ENCODE measurements around the gene ESYT1. TPM values are rescaled to one million over a fixed set of nuclear protein-coding genes. Genes with fewer than 3 reads are reported as not detected.

Gene ESYT1
- total and polyA plus RNA-seq, 9 of the 15 experiments (the other 6 are each of a cell fraction or from before 2014, with no cell fraction given): 132 to 420 (median 164) TPM

DNA sequence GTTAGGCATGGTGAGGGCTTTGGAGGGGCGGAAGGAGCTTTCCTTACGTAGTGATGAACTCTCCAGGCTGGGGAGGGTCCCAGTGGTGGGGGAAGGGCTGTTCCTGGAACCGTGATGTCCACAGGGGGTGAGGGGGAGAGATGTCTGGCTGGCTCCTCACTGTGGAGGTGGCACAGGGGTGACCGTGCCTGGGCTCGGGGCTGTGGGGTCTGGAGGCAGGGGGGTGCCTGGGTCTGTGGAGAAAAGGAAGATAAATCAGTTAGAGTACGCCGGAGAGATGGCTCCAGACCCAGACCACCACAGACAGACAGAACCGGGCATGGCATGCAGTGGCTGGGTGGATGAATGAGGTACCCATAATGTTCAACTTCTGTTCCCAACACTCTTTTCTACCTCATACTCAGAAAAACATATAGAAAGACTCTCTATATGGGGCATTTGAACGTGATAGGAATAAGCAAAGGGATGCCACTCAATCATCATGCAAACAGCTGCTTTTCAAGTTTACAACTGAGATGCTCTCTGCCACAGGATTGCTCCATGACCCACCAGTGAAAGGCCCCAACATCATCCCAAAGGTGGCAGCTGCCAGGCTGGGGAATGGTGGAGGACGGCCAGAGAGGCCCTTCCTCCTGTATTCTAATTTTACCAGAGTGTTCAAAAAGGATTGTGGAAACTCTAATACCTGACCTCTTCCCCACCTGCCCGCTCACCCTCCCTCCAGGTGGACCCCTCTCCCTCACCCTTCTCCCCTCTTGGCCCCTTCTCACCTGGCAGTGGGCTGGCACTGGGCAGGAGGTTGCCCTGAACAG, 35.7 kb downstream of the ESYT1 start (continued):
- TF ChIP-seq, protein P1, sequence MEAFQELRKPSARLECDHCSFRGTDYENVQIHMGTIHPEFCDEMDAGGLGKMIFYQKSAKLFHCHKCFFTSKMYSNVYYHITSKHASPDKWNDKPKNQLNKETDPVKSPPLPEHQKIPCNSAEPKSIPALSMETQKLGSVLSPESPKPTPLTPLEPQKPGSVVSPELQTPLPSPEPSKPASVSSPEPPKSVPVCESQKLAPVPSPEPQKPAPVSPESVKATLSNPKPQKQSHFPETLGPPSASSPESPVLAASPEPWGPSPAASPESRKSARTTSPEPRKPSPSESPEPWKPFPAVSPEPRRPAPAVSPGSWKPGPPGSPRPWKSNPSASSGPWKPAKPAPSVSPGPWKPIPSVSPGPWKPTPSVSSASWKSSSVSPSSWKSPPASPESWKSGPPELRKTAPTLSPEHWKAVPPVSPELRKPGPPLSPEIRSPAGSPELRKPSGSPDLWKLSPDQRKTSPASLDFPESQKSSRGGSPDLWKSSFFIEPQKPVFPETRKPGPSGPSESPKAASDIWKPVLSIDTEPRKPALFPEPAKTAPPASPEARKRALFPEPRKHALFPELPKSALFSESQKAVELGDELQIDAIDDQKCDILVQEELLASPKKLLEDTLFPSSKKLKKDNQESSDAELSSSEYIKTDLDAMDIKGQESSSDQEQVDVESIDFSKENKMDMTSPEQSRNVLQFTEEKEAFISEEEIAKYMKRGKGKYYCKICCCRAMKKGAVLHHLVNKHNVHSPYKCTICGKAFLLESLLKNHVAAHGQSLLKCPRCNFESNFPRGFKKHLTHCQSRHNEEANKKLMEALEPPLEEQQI (IDR thresholded peaks at IDR 0.05): no peak
- TF ChIP-seq, protein P2, sequence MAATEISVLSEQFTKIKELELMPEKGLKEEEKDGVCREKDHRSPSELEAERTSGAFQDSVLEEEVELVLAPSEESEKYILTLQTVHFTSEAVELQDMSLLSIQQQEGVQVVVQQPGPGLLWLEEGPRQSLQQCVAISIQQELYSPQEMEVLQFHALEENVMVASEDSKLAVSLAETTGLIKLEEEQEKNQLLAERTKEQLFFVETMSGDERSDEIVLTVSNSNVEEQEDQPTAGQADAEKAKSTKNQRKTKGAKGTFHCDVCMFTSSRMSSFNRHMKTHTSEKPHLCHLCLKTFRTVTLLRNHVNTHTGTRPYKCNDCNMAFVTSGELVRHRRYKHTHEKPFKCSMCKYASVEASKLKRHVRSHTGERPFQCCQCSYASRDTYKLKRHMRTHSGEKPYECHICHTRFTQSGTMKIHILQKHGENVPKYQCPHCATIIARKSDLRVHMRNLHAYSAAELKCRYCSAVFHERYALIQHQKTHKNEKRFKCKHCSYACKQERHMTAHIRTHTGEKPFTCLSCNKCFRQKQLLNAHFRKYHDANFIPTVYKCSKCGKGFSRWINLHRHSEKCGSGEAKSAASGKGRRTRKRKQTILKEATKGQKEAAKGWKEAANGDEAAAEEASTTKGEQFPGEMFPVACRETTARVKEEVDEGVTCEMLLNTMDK (IDR thresholded peaks at IDR 0.05; ENCODE audit: borderline replicate concordance, insufficient read depth, low read depth, low read length, poor library complexity, severe bottlenecking): no peak
- TF ChIP-seq, protein P3, sequence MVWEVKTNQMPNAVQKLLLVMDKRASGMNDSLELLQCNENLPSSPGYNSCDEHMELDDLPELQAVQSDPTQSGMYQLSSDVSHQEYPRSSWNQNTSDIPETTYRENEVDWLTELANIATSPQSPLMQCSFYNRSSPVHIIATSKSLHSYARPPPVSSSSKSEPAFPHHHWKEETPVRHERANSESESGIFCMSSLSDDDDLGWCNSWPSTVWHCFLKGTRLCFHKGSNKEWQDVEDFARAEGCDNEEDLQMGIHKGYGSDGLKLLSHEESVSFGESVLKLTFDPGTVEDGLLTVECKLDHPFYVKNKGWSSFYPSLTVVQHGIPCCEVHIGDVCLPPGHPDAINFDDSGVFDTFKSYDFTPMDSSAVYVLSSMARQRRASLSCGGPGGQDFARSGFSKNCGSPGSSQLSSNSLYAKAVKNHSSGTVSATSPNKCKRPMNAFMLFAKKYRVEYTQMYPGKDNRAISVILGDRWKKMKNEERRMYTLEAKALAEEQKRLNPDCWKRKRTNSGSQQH (CRISPR knock-in tag; IDR thresholded peaks at IDR 0.05): 0 out of 2 replicates have a peak, but pooled peaks have one; percentile 5
- TF ChIP-seq RBFOX2 (IDR thresholded peaks at IDR 0.05; ENCODE audit: low read depth, low read length) (peak; percentile 59), SP2 (IDR thresholded peaks at IDR 0.05; ENCODE audit: extremely low read depth, low read depth, low read length, poor library complexity, severe bottlenecking) (no peak), TCFL5 (CRISPR knock-in tag; conservative IDR thresholded peaks at IDR 0.05) (no peak), TSC22D4 (tag; IDR thresholded peaks at IDR 0.05) (no peak), HDGF (IDR thresholded peaks at IDR 0.05) (no peak), SNRNP70 (optimal IDR thresholded peaks at IDR 0.05; ENCODE audit: low read depth, low read length) (no peak), TBP (optimal IDR thresholded peaks at IDR 0.05; ENCODE audit: low read depth, low read length) (no peak), POLR2A (conservative IDR thresholded peaks at IDR 0.05) (peak; percentile 18), SP1 (CRISPR knock-in tag; IDR thresholded peaks at IDR 0.05) (peak; percentile 32), CEBPB (tag; IDR thresholded peaks at IDR 0.05) (no peak)
- TF ChIP-seq, protein P4, sequence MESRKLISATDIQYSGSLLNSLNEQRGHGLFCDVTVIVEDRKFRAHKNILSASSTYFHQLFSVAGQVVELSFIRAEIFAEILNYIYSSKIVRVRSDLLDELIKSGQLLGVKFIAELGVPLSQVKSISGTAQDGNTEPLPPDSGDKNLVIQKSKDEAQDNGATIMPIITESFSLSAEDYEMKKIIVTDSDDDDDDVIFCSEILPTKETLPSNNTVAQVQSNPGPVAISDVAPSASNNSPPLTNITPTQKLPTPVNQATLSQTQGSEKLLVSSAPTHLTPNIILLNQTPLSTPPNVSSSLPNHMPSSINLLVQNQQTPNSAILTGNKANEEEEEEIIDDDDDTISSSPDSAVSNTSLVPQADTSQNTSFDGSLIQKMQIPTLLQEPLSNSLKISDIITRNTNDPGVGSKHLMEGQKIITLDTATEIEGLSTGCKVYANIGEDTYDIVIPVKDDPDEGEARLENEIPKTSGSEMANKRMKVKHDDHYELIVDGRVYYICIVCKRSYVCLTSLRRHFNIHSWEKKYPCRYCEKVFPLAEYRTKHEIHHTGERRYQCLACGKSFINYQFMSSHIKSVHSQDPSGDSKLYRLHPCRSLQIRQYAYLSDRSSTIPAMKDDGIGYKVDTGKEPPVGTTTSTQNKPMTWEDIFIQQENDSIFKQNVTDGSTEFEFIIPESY (CRISPR knock-in tag; IDR thresholded peaks at IDR 0.05): no peak
- TF ChIP-seq, protein P5, sequence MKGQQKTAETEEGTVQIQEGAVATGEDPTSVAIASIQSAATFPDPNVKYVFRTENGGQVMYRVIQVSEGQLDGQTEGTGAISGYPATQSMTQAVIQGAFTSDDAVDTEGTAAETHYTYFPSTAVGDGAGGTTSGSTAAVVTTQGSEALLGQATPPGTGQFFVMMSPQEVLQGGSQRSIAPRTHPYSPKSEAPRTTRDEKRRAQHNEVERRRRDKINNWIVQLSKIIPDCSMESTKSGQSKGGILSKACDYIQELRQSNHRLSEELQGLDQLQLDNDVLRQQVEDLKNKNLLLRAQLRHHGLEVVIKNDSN (CRISPR knock-in tag; IDR thresholded peaks at IDR 0.05): no peak

Measured in K562 (cell line).